Measurements from ENCODE around the gene TJP2. TPM values are rescaled to one million over a fixed set of nuclear protein-coding genes. Genes with fewer than 3 reads are reported as not detected.

Gene TJP2
- total and polyA plus RNA-seq, 2 of the 4 experiments (the other 2 are of a cell fraction): 38.3 to 49.3 TPM

DNA sequence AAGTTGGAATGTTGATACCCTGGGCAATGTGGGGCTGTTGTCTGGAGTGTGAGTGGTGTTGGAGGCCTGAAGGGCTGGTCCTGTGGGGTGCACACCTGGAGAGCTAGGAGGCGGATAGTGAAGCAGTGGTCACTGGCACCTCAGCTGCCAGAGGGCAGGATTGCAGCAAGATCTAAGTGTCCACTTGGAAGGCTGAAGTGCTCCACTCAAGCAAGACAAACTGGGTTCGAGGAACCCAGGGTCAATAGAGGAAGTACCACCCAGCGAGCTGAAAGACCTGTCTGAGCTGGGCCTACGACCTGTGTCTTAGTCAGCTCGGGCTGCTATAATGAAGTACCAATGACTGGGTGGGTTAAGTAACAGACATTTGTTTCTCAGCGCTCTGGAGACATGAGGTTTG is 39.7 kb upstream of the TJP2 start:
- peaks cover 26% of the 10 kb centered on the region for H3K9me1 ChIP-seq (ENCODE audit: insufficient read depth, low read length)
- no peak overlapping the region for H3K27ac ChIP-seq (ENCODE audit: insufficient read depth, low read length)
- no peak overlapping the region for H4K91ac ChIP-seq (ENCODE audit: insufficient read depth, low read depth, low read length)
- no TSS peak for BruUV-seq (replicated peaks)
- ATAC-seq (ENCODE audit: low read depth) (no peak), DNase-seq (no peak)
- ChIA-PET POLR2A (ENCODE audit: unreplicated experiment) (interaction anchor here (0.5 kb wide), 1 partner anchor 21 kb away, joined by 6 read pairs; no protein-coding TSS in a partner anchor), CTCF (no interaction called here)
- no peak overlapping the region for H4K5ac ChIP-seq (ENCODE audit: low read depth, low read length)
- H3K14ac ChIP-seq (replicated peaks; ENCODE audit: low read depth, low read length): no peak overlapping the region
- no peaks in the 10 kb centered on the region for H3K36me3 ChIP-seq (ENCODE audit: control insufficient read depth, insufficient read depth, low read length)
- in situ Hi-C loops (cut with MboI; ENCODE audit: low sequenced_read_pairs) (no loop called here), dilution Hi-C loops (cut with HindIII; ENCODE audit: low sequenced_read_pairs, unreplicated experiment) (no loop called here), intact Hi-C loops (cut with micrococcal nuclease) (loop anchor here (5.0 kb wide), 1 partner anchor 48 kb away; no protein-coding TSS in a partner anchor)
- H3K18ac ChIP-seq (ENCODE audit: low read depth, low read length): no peak overlapping the region
- no peak for TF ChIP-seq MAFK (IDR thresholded peaks at IDR 0.05; ENCODE audit: low read depth, low read length)
- TF ChIP-seq, protein P1, sequence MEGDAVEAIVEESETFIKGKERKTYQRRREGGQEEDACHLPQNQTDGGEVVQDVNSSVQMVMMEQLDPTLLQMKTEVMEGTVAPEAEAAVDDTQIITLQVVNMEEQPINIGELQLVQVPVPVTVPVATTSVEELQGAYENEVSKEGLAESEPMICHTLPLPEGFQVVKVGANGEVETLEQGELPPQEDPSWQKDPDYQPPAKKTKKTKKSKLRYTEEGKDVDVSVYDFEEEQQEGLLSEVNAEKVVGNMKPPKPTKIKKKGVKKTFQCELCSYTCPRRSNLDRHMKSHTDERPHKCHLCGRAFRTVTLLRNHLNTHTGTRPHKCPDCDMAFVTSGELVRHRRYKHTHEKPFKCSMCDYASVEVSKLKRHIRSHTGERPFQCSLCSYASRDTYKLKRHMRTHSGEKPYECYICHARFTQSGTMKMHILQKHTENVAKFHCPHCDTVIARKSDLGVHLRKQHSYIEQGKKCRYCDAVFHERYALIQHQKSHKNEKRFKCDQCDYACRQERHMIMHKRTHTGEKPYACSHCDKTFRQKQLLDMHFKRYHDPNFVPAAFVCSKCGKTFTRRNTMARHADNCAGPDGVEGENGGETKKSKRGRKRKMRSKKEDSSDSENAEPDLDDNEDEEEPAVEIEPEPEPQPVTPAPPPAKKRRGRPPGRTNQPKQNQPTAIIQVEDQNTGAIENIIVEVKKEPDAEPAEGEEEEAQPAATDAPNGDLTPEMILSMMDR (conservative IDR thresholded peaks at IDR 0.05; ENCODE audit: low read depth, low read length): no peak
- no peak for TF ChIP-seq CEBPB (IDR thresholded peaks at IDR 0.05; ENCODE audit: low read depth, low read length)
- no peak for TF ChIP-seq USF2 (IDR thresholded peaks at IDR 0.05; ENCODE audit: low read depth, low read length)
- TF ChIP-seq POLR2A (IDR thresholded peaks at IDR 0.05; ENCODE audit: low read depth, low read length): no peak
- TF ChIP-seq MAZ (IDR thresholded peaks at IDR 0.05; ENCODE audit: borderline replicate concordance, low read depth, low read length): no peak
- no peak for TF ChIP-seq RCOR1 (IDR thresholded peaks at IDR 0.05; ENCODE audit: insufficient replicate concordance, low read length)
- TF ChIP-seq CHD1 (IDR thresholded peaks at IDR 0.05; ENCODE audit: low read depth, low read length): no peak
- TF ChIP-seq SMC3 (IDR thresholded peaks at IDR 0.05; ENCODE audit: low read depth, low read length): no peak
- TF ChIP-seq MXI1 (IDR thresholded peaks at IDR 0.05; ENCODE audit: borderline replicate concordance, low read depth, low read length): no peak
- TF ChIP-seq RAD21 (IDR thresholded peaks at IDR 0.05; ENCODE audit: low read length): no peak
- TF ChIP-seq, protein P2, sequence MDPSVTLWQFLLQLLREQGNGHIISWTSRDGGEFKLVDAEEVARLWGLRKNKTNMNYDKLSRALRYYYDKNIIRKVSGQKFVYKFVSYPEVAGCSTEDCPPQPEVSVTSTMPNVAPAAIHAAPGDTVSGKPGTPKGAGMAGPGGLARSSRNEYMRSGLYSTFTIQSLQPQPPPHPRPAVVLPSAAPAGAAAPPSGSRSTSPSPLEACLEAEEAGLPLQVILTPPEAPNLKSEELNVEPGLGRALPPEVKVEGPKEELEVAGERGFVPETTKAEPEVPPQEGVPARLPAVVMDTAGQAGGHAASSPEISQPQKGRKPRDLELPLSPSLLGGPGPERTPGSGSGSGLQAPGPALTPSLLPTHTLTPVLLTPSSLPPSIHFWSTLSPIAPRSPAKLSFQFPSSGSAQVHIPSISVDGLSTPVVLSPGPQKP (IDR thresholded peaks at IDR 0.05; ENCODE audit: borderline replicate concordance, low read depth, low read length): no peak
- TF ChIP-seq RFX5 (IDR thresholded peaks at IDR 0.05; ENCODE audit: low read depth, low read length): no peak
- no peak for TF ChIP-seq BHLHE40 (IDR thresholded peaks at IDR 0.05; ENCODE audit: low read depth, low read length)
- no peak for TF ChIP-seq NFE2L2 (IDR thresholded peaks at IDR 0.05; ENCODE audit: low read depth, low read length)
- no peak for TF ChIP-seq FOS (IDR thresholded peaks at IDR 0.05; ENCODE audit: low read depth, low read length)
- peaks cover 17% of the 10 kb centered on the region for H4K20me1 ChIP-seq (ENCODE audit: insufficient read depth, low read length)
- no peak overlapping the region for H3K56ac ChIP-seq (ENCODE audit: extremely low read depth, insufficient read depth, low read length)
- no peak overlapping the region for H3K9ac ChIP-seq (ENCODE audit: low read depth, low read length)
- no peak overlapping the region for H3K4me3 ChIP-seq (ENCODE audit: insufficient read depth, low read depth, low read length)
- H3K9me3 ChIP-seq (ENCODE audit: control insufficient read depth, insufficient read depth, low read length): no peaks in the 10 kb centered on the region
- no peak overlapping the region for H3K23ac ChIP-seq (ENCODE audit: low read depth, low read length)
- H2BK15ac ChIP-seq (ENCODE audit: low read depth, low read length): no peak overlapping the region
- no peak overlapping the region for H2AK5ac ChIP-seq (ENCODE audit: low read depth, low read length)
- no peak overlapping the region for H2AK9ac ChIP-seq (replicated peaks; ENCODE audit: low read depth, low read length, poor library complexity)
- H2BK120ac ChIP-seq (ENCODE audit: low read depth, low read length): no peak overlapping the region
- no peak overlapping the region for H3K4ac ChIP-seq (ENCODE audit: low read depth, low read length)
- H2AFZ ChIP-seq (replicated peaks; ENCODE audit: low read length, poor library complexity): no peak overlapping the region
- no peak overlapping the region for H2BK20ac ChIP-seq (ENCODE audit: low read depth, low read length)
- H3K4me1 ChIP-seq (ENCODE audit: control insufficient read depth, insufficient read depth, low read length): peaks cover 17% of the 10 kb centered on the region
- H2BK5ac ChIP-seq (ENCODE audit: low read depth, low read length, poor library complexity, severe bottlenecking): no peak overlapping the region
- H3K27me3 ChIP-seq (ENCODE audit: control insufficient read depth, insufficient read depth, low read length): no peaks in the 10 kb centered on the region
- peaks cover 15 to 60% of the 10 kb centered on the region in 2 experiments; a peak in 3 of 4 replicates for H3K79me1 ChIP-seq (ENCODE audit: low read depth in 1 of 2, low read length in 2 of 2)
- H4K8ac ChIP-seq (ENCODE audit: low read depth in 2 of 2, low read length in 2 of 2): no peak overlapping the region
- no peak overlapping the region for H3K4me2 ChIP-seq (ENCODE audit: low read depth, low read length)
- WGBS, 2 experiments (ENCODE audit: extremely low coverage in 2 of 2, insufficient read length in 1 of 2): 100% methylated on average over 4 of the region's 6 CpGs; no CpG with 5 or more reads in 1 of the 2 experiments
